DND-41 (cell line): ENCODE data around the gene TLK1.

Experiments
- ATAC-seq: fragments of 200-7000 bp; cut with Tn5 transposase; 3 replicates; pipeline ENCODE4 v1.9.1; 2021; ENCODE audit warnings: low read depth; ENCODE audit not compliant: insufficient read depth
- DNase-seq: peaks from one replicate; pipeline ENCODE4 v3.0.0-alpha.2; 2020
- H2AFZ ChIP-seq: 2 replicates; pipeline ENCODE4 v1.6.0; 2012; ENCODE audit warnings: low read depth, low read length
- H3K27ac ChIP-seq: 2 replicates; pipeline ENCODE4 v1.5.1; 2012; ENCODE audit warnings: low read length, inconsistent platforms
- H3K27me3 ChIP-seq: fragments of 200-600 bp; sonication (generic); 2 replicates; pipeline ENCODE4 v1.6.0; 2012; ENCODE audit warnings: low read length, mild to moderate bottlenecking, inconsistent platforms; ENCODE audit not compliant: insufficient read depth, poor library complexity
- H3K36me3 ChIP-seq: 2 replicates; pipeline ENCODE4 v1.5.1; 2012; ENCODE audit warnings: low read length, inconsistent platforms; ENCODE audit not compliant: insufficient read depth
- H3K4me1 ChIP-seq: 2 replicates; pipeline ENCODE4 v1.5.1; 2012; ENCODE audit warnings: mild to moderate bottlenecking, low read length; ENCODE audit not compliant: insufficient read depth
- H3K4me2 ChIP-seq: 2 replicates; pipeline ENCODE4 v1.6.0; 2012; ENCODE audit warnings: mild to moderate bottlenecking, moderate library complexity, low read length, inconsistent platforms; ENCODE audit not compliant: insufficient read depth
- H3K4me3 ChIP-seq, 2 experiments: fragments of 200-600 bp in 1 of 2; shearing (Covaris generic) in 1 of 2; 2 replicates each; pipeline ENCODE4 v1.5.1; 2012 to 2016; ENCODE audit warnings: inconsistent platforms in 2 of 2, low read length in 2 of 2, mild to moderate bottlenecking in 2 of 2, low read depth in 1 of 2, moderate library complexity in 1 of 2
- H3K79me2 ChIP-seq: 2 replicates; pipeline ENCODE4 v1.6.0; 2012; ENCODE audit warnings: low read length, inconsistent platforms; ENCODE audit not compliant: insufficient read depth
- H3K9ac ChIP-seq: 2 replicates; pipeline ENCODE4 v1.6.0; 2012; ENCODE audit warnings: low read depth, mild to moderate bottlenecking, inconsistent platforms, low read length, moderate library complexity
- H3K9me3 ChIP-seq: 2 replicates; pipeline ENCODE4 v1.5.1; 2012; ENCODE audit warnings: low read length, moderate library complexity, mild to moderate bottlenecking, inconsistent platforms; ENCODE audit not compliant: insufficient read depth, severe bottlenecking
- H4K20me1 ChIP-seq: 2 replicates; pipeline ENCODE4 v1.6.0; 2012; ENCODE audit warnings: low read length; ENCODE audit not compliant: insufficient read depth
- CTCF ChIP-seq: IDR thresholded peaks from 2 replicates; pipeline ENCODE4 v1.5.1; 2012; ENCODE audit warnings: borderline replicate concordance, low read length, moderate library complexity, mild to moderate bottlenecking; ENCODE audit not compliant: poor library complexity, severe bottlenecking; ENCODE audit errors: extremely low read depth
- EZH2 ChIP-seq: IDR thresholded peaks from 3 replicates; pipeline ENCODE4 v1.6.1; 2012; ENCODE audit warnings: borderline replicate concordance, low read depth, mild to moderate bottlenecking, moderate library complexity, low read length, inconsistent platforms; ENCODE audit not compliant: severe bottlenecking

TLK1 gene

GRCh38 chr2:171160119-171160955 is at the start of gene TLK1:
TSS of gene TLK1 (minus strand) at chr2:171160893. CDS start at chr2:171160428, 465 bp downstream.
- peaks cover 52% of the 10 kb centered on the region for H3K79me2 ChIP-seq
- no peaks in the 10 kb centered on the region for H3K27me3 ChIP-seq
- DNase-seq (peak; percentile 81), ATAC-seq (peak; percentile 71)
- H4K20me1 ChIP-seq = peaks cover 42% of the 10 kb centered on the region
- H3K27ac ChIP-seq = peak within 1 kb of the TSS; percentile 91
- TF ChIP-seq EZH2 (no peak), CTCF (no peak)
- H3K9me3 ChIP-seq = no peaks in the 10 kb centered on the region
- peaks cover 42% of the 10 kb centered on the region for H3K4me1 ChIP-seq
- no peaks in the 10 kb centered on the region; the same call in 1 of the 2 replicates for H3K36me3 ChIP-seq
- peak within 1 kb of the TSS; percentile 86 for H2AFZ ChIP-seq
- peak within 1 kb of the TSS; percentile 85 for H3K9ac ChIP-seq
- peak within 1 kb of the TSS; percentile 89 for H3K4me2 ChIP-seq
- H3K4me3 ChIP-seq = peak within 1 kb of the TSS; percentile 89 to 93

GRCh38 chr2:171210216-171210863 is 49.6 kb upstream of the TLK1 start:
- no peak for TF ChIP-seq CTCF
- TF ChIP-seq EZH2 = no peak
- H3K79me2 ChIP-seq = no peaks in the 10 kb centered on the region
- ATAC-seq (no peak; the same call in 2 of the 3 replicates), DNase-seq (no peak)
- H3K27me3 ChIP-seq = no peaks in the 10 kb centered on the region
- no peaks in the 10 kb centered on the region for H3K36me3 ChIP-seq
- H3K4me2 ChIP-seq = peak overlapping the region; percentile 54; the same call in 1 of the 2 replicates
- no peak overlapping the region for H3K4me3 ChIP-seq
- no peak overlapping the region for H2AFZ ChIP-seq
- peaks cover 28% of the 10 kb centered on the region for H3K4me1 ChIP-seq
- no peaks in the 10 kb centered on the region for H3K9me3 ChIP-seq
- no peak overlapping the region for H3K9ac ChIP-seq
- peak overlapping the region; percentile 66 for H3K27ac ChIP-seq
- H4K20me1 ChIP-seq = no peaks in the 10 kb centered on the region

GRCh38 chr2:171208657-171209056 is 48.0 kb upstream of the TLK1 start:
- Histone ChIP-seq H3K36me3 (no peaks in the 10 kb centered on the region), H3K9me3 (no peaks in the 10 kb centered on the region), H3K27ac (no peak overlapping the region), H3K4me2 (no peak overlapping the region), H4K20me1 (no peaks in the 10 kb centered on the region), H3K4me1 (peaks cover 28% of the 10 kb centered on the region), H2AFZ (no peak overlapping the region), H3K4me3 (no peak overlapping the region), H3K9ac (no peak overlapping the region), H3K79me2 (no peaks in the 10 kb centered on the region), H3K27me3 (no peaks in the 10 kb centered on the region)
- DNase-seq = no peak
- TF ChIP-seq CTCF = no peak
- no peak for TF ChIP-seq EZH2
- no peak for ATAC-seq
